ENCODE measurements around the gene AGFG1. TPM values are rescaled to one million over a fixed set of nuclear protein-coding genes. Genes with fewer than 3 reads are reported as not detected.

The AGFG1 gene
- total RNA-seq, 1 experiment from 2014 or later = 122 TPM

- peak; percentile 29 for DNase-seq (ENCODE audit: low spot score)
- no peak for TF ChIP-seq CTCF (conservative IDR thresholded peaks at IDR 0.05; ENCODE audit: low read depth, low read length)
- TF ChIP-seq EZH2 (IDR thresholded peaks at IDR 0.05; ENCODE audit: borderline replicate concordance, low read depth, low read length, poor library complexity, severe bottlenecking) = no peak
- no peak overlapping the region for H3K4me3 ChIP-seq (ENCODE audit: low read depth, low read length, poor library complexity, severe bottlenecking)
- POLR2A ChIA-PET (ENCODE audit: low non-redundant PET) = no interaction called here
- BruUV-seq (replicated peaks) = no TSS peak
- no peak overlapping the region for H3K27ac ChIP-seq (ENCODE audit: low read depth, low read length, poor library complexity, severe bottlenecking)
- no peaks in the 10 kb centered on the region for H3K9me3 ChIP-seq (ENCODE audit: low read depth, low read length, poor library complexity, severe bottlenecking)
- intact Hi-C loops (cut with micrococcal nuclease; ENCODE audit: unreplicated experiment) = no loop called here
- H3K4me1 ChIP-seq (ENCODE audit: insufficient read depth, low read length, poor library complexity, severe bottlenecking) = peaks cover 19% of the 10 kb centered on the region
- CTCF ChIA-PET = interaction anchor here (0.6 kb wide), 1 partner anchor 21 kb away, joined by 5 read pairs; no protein-coding TSS in a partner anchor
- H3K27me3 ChIP-seq (replicated peaks; ENCODE audit: insufficient read depth, low read depth, low read length, poor library complexity) = no peaks in the 10 kb centered on the region
- no peaks in the 10 kb centered on the region for H3K36me3 ChIP-seq (ENCODE audit: insufficient read depth, low read length, poor library complexity, severe bottlenecking)
These were observed 16.8 kb upstream of the AGFG1 start for GRCh38 chr2:227455200-227455599.

DNA sequence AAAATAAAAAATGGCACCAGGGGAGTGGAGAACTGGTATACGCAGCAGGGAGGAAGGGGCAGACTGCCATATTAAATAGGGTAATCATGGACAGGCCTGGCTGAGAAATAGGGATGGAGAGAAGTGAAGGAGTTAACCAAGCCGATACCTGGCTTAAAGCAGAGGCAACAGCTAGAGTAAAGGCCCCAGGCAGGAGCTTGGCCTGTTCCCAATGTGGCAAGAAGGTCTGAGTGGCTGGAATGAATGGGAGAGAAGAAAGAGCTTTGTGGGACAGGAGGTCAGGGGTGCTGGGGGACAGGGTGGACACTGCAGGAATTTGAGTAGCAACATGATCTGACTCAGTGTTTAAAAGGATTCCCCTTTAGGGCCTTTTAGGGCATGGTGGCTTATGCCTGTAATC lies 15.9 kb upstream of the AGFG1 start:
- DNase-seq (ENCODE audit: low spot score) = no peak
- H3K4me3 ChIP-seq (ENCODE audit: low read depth, low read length, poor library complexity, severe bottlenecking) = no peak overlapping the region
- intact Hi-C loops (cut with micrococcal nuclease; ENCODE audit: unreplicated experiment) = no loop called here
- peaks cover 15% of the 10 kb centered on the region for H3K4me1 ChIP-seq (ENCODE audit: insufficient read depth, low read length, poor library complexity, severe bottlenecking)
- no TSS peak for BruUV-seq (replicated peaks)
- ChIA-PET CTCF (no interaction called here), POLR2A (ENCODE audit: low non-redundant PET) (no interaction called here)
- no peaks in the 10 kb centered on the region for H3K36me3 ChIP-seq (ENCODE audit: insufficient read depth, low read length, poor library complexity, severe bottlenecking)
- H3K27me3 ChIP-seq (replicated peaks; ENCODE audit: insufficient read depth, low read depth, low read length, poor library complexity) = no peaks in the 10 kb centered on the region
- no peaks in the 10 kb centered on the region for H3K9me3 ChIP-seq (ENCODE audit: low read depth, low read length, poor library complexity, severe bottlenecking)
- no peak overlapping the region for H3K27ac ChIP-seq (ENCODE audit: low read depth, low read length, poor library complexity, severe bottlenecking)
- TF ChIP-seq EZH2 (IDR thresholded peaks at IDR 0.05; ENCODE audit: borderline replicate concordance, low read depth, low read length, poor library complexity, severe bottlenecking) (no peak), CTCF (conservative IDR thresholded peaks at IDR 0.05; ENCODE audit: low read depth, low read length) (no peak)

DNA sequence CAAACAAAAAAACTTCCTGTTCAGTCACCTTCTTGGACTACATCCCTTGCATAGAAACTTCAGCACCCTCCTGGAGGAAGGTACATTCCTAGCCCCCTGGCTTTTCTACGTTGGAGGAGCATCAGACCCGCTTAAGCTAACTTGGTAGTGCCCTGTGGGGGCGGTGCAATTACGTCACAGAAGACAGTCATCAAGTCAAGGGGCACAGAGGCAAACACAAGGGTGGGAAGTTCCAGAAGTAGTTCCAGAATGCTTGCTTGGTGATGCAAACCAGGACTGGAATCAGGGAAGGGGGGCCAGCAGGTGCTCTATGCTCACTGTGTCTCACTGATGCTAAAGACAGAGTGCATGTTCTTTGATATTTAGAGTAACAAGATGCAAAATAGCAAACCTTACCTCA lies 15.2 kb upstream of the AGFG1 start:
- no peak overlapping the region for H3K4me3 ChIP-seq (ENCODE audit: low read depth, low read length, poor library complexity, severe bottlenecking)
- peaks cover 15% of the 10 kb centered on the region for H3K4me1 ChIP-seq (ENCODE audit: insufficient read depth, low read length, poor library complexity, severe bottlenecking)
- CTCF ChIA-PET = no interaction called here
- BruUV-seq (replicated peaks) = no TSS peak
- POLR2A ChIA-PET (ENCODE audit: low non-redundant PET) = no interaction called here
- DNase-seq (ENCODE audit: low spot score) = no peak
- intact Hi-C loops (cut with micrococcal nuclease; ENCODE audit: unreplicated experiment) = no loop called here
- H3K9me3 ChIP-seq (ENCODE audit: low read depth, low read length, poor library complexity, severe bottlenecking) = no peaks in the 10 kb centered on the region
- H3K27ac ChIP-seq (ENCODE audit: low read depth, low read length, poor library complexity, severe bottlenecking) = no peak overlapping the region
- no peaks in the 10 kb centered on the region for H3K36me3 ChIP-seq (ENCODE audit: insufficient read depth, low read length, poor library complexity, severe bottlenecking)
- no peak for TF ChIP-seq CTCF (conservative IDR thresholded peaks at IDR 0.05; ENCODE audit: low read depth, low read length)
- TF ChIP-seq EZH2 (IDR thresholded peaks at IDR 0.05; ENCODE audit: borderline replicate concordance, low read depth, low read length, poor library complexity, severe bottlenecking) = no peak
- no peaks in the 10 kb centered on the region for H3K27me3 ChIP-seq (replicated peaks; ENCODE audit: insufficient read depth, low read depth, low read length, poor library complexity)

Data from A673 (cell line).